Measurements from ENCODE around the gene PRSS27.

PRSS27 gene

DNA sequence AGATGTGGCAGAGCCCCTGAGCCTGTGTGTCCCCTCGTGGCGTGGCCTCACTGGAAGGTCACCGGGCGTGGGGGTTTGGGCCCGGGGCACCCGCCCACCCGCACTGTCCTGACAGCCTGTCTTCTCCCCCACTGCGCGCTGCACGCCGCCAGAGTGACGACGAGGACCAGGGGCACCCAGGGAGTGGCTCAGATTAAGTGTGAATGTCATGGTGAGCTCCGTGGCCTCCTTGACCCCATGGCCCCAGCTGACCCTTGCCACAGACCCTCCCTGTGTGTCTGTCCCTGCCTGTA lies 15.1 kb downstream of the PRSS27 start:
- DNase-seq, result no peak
- TF ChIP-seq, protein P1, sequence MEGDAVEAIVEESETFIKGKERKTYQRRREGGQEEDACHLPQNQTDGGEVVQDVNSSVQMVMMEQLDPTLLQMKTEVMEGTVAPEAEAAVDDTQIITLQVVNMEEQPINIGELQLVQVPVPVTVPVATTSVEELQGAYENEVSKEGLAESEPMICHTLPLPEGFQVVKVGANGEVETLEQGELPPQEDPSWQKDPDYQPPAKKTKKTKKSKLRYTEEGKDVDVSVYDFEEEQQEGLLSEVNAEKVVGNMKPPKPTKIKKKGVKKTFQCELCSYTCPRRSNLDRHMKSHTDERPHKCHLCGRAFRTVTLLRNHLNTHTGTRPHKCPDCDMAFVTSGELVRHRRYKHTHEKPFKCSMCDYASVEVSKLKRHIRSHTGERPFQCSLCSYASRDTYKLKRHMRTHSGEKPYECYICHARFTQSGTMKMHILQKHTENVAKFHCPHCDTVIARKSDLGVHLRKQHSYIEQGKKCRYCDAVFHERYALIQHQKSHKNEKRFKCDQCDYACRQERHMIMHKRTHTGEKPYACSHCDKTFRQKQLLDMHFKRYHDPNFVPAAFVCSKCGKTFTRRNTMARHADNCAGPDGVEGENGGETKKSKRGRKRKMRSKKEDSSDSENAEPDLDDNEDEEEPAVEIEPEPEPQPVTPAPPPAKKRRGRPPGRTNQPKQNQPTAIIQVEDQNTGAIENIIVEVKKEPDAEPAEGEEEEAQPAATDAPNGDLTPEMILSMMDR (IDR thresholded peaks at IDR 0.05; ENCODE audit: low read depth, low read length, missing control alignments), result no peak
- in situ Hi-C loops (cut with HindIII; ENCODE audit: low pct_ligation_motif_present, low sequenced_read_pairs), result no loop called here
- H3K27me3 ChIP-seq (replicated peaks), result no peaks in the 10 kb centered on the region
- no peak overlapping the region for H3K4me3 ChIP-seq (ENCODE audit: low read depth, low read length)
- H3K27ac ChIP-seq, result no peak overlapping the region
- H3K36me3 ChIP-seq (replicated peaks), result peaks cover 58% of the 10 kb centered on the region

GRCh38 chr16:2704166-2704982 lies 15.7 kb downstream of the PRSS27 start:
- no peak overlapping the region for H3K27ac ChIP-seq
- H3K4me3 ChIP-seq (ENCODE audit: low read depth, low read length), result no peak overlapping the region
- peaks cover 62% of the 10 kb centered on the region for H3K36me3 ChIP-seq (replicated peaks)
- TF ChIP-seq, protein P1 (IDR thresholded peaks at IDR 0.05; ENCODE audit: low read depth, low read length, missing control alignments), result no peak
- no peaks in the 10 kb centered on the region for H3K27me3 ChIP-seq (replicated peaks)
- DNase-seq, result no peak
- in situ Hi-C loops (cut with HindIII; ENCODE audit: low pct_ligation_motif_present, low sequenced_read_pairs), result no loop called here

GRCh38 chr16:2702871-2703745 lies 16.9 kb downstream of the PRSS27 start:
- no peaks in the 10 kb centered on the region for H3K27me3 ChIP-seq (replicated peaks)
- TF ChIP-seq, protein P1 (IDR thresholded peaks at IDR 0.05; ENCODE audit: low read depth, low read length, missing control alignments), result no peak
- no peak overlapping the region for H3K4me3 ChIP-seq (ENCODE audit: low read depth, low read length)
- no peak overlapping the region for H3K27ac ChIP-seq
- in situ Hi-C loops (cut with HindIII; ENCODE audit: low pct_ligation_motif_present, low sequenced_read_pairs), result no loop called here
- DNase-seq, result no peak
- peaks cover 69% of the 10 kb centered on the region for H3K36me3 ChIP-seq (replicated peaks)

- TF ChIP-seq, protein P1 (IDR thresholded peaks at IDR 0.05; ENCODE audit: low read depth, low read length, missing control alignments), result no peak
- in situ Hi-C loops (cut with HindIII; ENCODE audit: low pct_ligation_motif_present, low sequenced_read_pairs), result no loop called here
- Histone ChIP-seq H3K4me3 (ENCODE audit: low read depth, low read length) (no peak overlapping the region), H3K36me3 (replicated peaks) (peaks cover 67% of the 10 kb centered on the region), H3K27ac (no peak overlapping the region), H3K27me3 (replicated peaks) (no peaks in the 10 kb centered on the region)
- no peak for DNase-seq
Measured at GRCh38 chr16:2702438-2702825, 17.6 kb downstream of the PRSS27 start.

DNA sequence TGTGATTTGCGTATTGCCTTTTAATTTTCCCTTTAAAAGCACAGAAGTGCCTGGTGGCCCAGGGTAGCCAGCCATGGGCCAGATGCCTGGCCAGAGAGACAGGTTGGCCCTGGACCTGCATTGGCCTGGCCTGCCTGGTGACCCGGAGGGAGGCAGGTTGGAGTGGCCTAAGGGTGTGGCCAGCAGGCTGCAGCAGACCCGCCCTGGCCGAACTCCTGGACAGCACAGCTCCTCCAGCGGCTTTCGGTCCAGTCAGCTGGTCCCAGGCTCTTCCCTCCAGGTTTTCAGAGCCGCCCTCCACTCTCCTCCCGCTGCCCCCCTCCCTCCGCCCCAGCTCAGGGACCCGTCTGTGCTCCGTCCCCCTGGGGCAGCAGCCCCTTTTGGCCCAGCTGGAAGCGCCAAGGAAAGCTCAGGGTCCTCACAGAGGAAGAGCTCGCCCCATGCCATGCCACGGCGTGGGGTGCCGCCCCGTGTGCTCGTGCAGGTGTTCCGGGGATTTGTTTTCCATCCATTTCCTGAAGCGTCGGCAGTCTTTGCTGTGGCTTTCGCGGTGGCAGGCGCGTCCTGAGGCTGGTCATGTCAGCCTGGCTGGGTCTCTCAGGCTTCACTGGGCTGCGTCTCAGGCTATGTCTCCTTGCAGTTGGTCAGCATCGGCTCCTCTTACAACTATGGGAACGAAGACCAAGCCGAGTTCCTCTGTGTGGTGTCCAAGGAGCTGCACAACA lies 18.1 kb downstream of the PRSS27 start:
- Histone ChIP-seq H3K27ac (no peak overlapping the region), H3K36me3 (replicated peaks) (peaks cover 67% of the 10 kb centered on the region), H3K27me3 (replicated peaks) (no peaks in the 10 kb centered on the region), H3K4me3 (ENCODE audit: low read depth, low read length) (no peak overlapping the region)
- in situ Hi-C loops (cut with HindIII; ENCODE audit: low pct_ligation_motif_present, low sequenced_read_pairs), result no loop called here
- no peak for DNase-seq
- TF ChIP-seq, protein P1 (IDR thresholded peaks at IDR 0.05; ENCODE audit: low read depth, low read length, missing control alignments), result no peak
